Limb (tissue), 2 donors: ENCODE measurements around the gene ADAMTSL1.

Experiments used
- DNase-seq, 2 donors: peaks; one replicate each; pipeline ENCODE4 v3.0.0-alpha.2; 2016; ENCODE audit errors: extremely low spot score in 2 of 2

ADAMTSL1 gene

GRCh38 chr9:18699764-18700163 lies 225.8 kb downstream of the ADAMTSL1 start:
- no peak for DNase-seq

GRCh38 chr9:18700714-18701113 lies 226.8 kb downstream of the ADAMTSL1 start:
- DNase-seq: no peak

GRCh38 chr9:18703151-18703900 lies 229.4 kb downstream of the ADAMTSL1 start:
- DNase-seq: no peak

GRCh38 chr9:18703901-18704379 lies 230.0 kb downstream of the ADAMTSL1 start:
- DNase-seq: no peak

- no peak for DNase-seq
Measured at GRCh38 chr9:18705796-18706392, 231.9 kb downstream of the ADAMTSL1 start.

GRCh38 chr9:18706648-18707047 lies 232.7 kb downstream of the ADAMTSL1 start:
- DNase-seq: no peak

GRCh38 chr9:18707061-18707461 lies 233.1 kb downstream of the ADAMTSL1 start:
- DNase-seq: peak in 1 of 2 donors; percentile 55

GRCh38 chr9:18707489-18708205 lies 233.7 kb downstream of the ADAMTSL1 start:
- DNase-seq: no peak

GRCh38 chr9:18708429-18708828 lies 234.5 kb downstream of the ADAMTSL1 start:
- DNase-seq: no peak

- DNase-seq: no peak
Measured at GRCh38 chr9:18710065-18710464, 236.1 kb downstream of the ADAMTSL1 start.

GRCh38 chr9:18717759-18718158 lies 243.8 kb downstream of the ADAMTSL1 start:
- DNase-seq: no peak

GRCh38 chr9:18718393-18718792 lies 244.4 kb downstream of the ADAMTSL1 start:
- no peak for DNase-seq

GRCh38 chr9:18718932-18719331 lies 245.0 kb downstream of the ADAMTSL1 start:
- DNase-seq: no peak

GRCh38 chr9:18720691-18721090 lies 246.7 kb downstream of the ADAMTSL1 start:
- no peak for DNase-seq

- no peak for DNase-seq
Measured at GRCh38 chr9:18721267-18721994, 247.5 kb downstream of the ADAMTSL1 start.

- DNase-seq: no peak
Measured at GRCh38 chr9:18721995-18722310, 248.0 kb downstream of the ADAMTSL1 start.

GRCh38 chr9:18722882-18723281 lies 248.9 kb downstream of the ADAMTSL1 start:
- DNase-seq: no peak

- DNase-seq: no peak
Measured at GRCh38 chr9:18723366-18723765, 249.4 kb downstream of the ADAMTSL1 start.

- DNase-seq: peak in 1 of 2 donors; percentile 55
Measured at GRCh38 chr9:18726546-18726945, 252.6 kb downstream of the ADAMTSL1 start.

- DNase-seq: no peak
Measured at GRCh38 chr9:18727904-18728303, 254.0 kb downstream of the ADAMTSL1 start.

- no peak for DNase-seq
Measured at GRCh38 chr9:18728642-18729041, 254.7 kb downstream of the ADAMTSL1 start.

- no peak for DNase-seq
Measured at GRCh38 chr9:18730241-18730640, 256.3 kb downstream of the ADAMTSL1 start.
